ENCODE measurements around the gene FSIP1. TPM values are rescaled to one million over a fixed set of nuclear protein-coding genes. Genes with fewer than 3 reads are reported as not detected.

Gene FSIP1
- total RNA-seq, 1 donor from 2014 or later: 2.5 TPM

DNA sequence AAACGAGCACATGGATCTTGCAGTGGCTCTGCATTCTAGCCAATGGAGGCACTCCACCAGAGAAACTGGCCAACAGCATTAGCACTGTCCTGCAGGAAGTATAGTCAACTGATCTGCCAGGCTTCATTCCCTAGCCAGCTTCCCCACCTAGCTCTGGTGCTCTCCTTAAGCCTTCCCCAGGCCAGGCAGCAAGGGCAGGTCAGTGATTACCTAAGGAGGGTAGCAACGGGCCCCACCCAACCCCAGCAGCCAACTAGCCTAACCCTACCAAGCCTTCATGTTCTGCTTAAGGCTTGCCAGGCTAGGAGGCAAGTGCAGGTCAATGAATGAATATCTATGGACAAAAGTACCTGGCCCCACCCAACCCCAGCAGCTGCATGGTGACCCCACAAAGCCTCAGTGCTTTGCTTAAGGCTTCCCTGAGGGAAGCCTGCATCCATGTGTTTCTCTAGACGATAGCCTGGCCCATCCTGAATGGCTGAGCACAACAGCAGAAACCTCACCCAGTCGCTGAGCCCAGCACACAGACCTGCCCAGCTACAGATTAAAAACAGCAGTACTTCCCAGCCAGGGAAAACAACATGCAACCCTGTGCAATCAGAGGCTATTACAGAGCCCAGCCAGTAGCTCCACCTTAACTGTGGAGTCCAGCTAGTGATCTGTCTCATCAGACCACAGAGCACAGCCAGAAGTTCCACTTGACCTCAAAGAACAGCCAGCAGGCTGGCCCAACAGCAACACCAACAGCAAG is 173.3 kb downstream of the FSIP1 start:
- H3K27me3 Mint-ChIP-seq (ENCODE audit: insufficient read depth, low read depth): no peaks in the 10 kb centered on the region

GRCh38 chr15:39608185-39609139 is 174.2 kb downstream of the FSIP1 start:
- H3K27ac ChIP-seq: no peak overlapping the region
- H3K27me3 ChIP-seq: no peaks in the 10 kb centered on the region
- no peaks in the 10 kb centered on the region for H3K79me2 ChIP-seq (ENCODE audit: low read depth)
- Mint-ChIP-seq H3K36me3 (no peaks in the 10 kb centered on the region), H3K4me1 (no peaks in the 10 kb centered on the region), H3K9me3 (peaks cover 19% of the 10 kb centered on the region), H3K27me3 (ENCODE audit: insufficient read depth, low read depth) (no peaks in the 10 kb centered on the region), H3K27ac (peak overlapping the region; percentile 30), H3K4me3 (no peak overlapping the region)
- no peaks in the 10 kb centered on the region for H3F3A ChIP-seq (ENCODE audit: low read depth)
- H3K36me3 ChIP-seq: no peaks in the 10 kb centered on the region
- peaks cover 6% of the 10 kb centered on the region for H3K9me3 ChIP-seq (ENCODE audit: low read depth)
- H2AFZ ChIP-seq (replicated peaks): no peak overlapping the region
- no peak overlapping the region for H3K4me2 ChIP-seq
- TF ChIP-seq CTCF (IDR thresholded peaks at IDR 0.05) (no peak), EZH2 (IDR thresholded peaks at IDR 0.05) (no peak), EZH2phosphoT487 (IDR thresholded peaks at IDR 0.05) (no peak)
- no peaks in the 10 kb centered on the region for H3K4me1 ChIP-seq
- H4K20me1 ChIP-seq (ENCODE audit: low read depth): no peaks in the 10 kb centered on the region
- H3K9ac ChIP-seq: no peak overlapping the region
- no peak overlapping the region for H3K4me3 ChIP-seq
- DNase-seq (ENCODE audit: low spot score): no peak

More for the DNA sequence above, 173.3 kb downstream of the FSIP1 start:
- Histone ChIP-seq H3K9ac (no peak overlapping the region), H2AFZ (replicated peaks) (no peak overlapping the region), H3K4me3 (no peak overlapping the region), H3K4me2 (no peak overlapping the region), H3K27ac (no peak overlapping the region), H3K27me3 (no peaks in the 10 kb centered on the region), H3K79me2 (ENCODE audit: low read depth) (no peaks in the 10 kb centered on the region), H4K20me1 (ENCODE audit: low read depth) (no peaks in the 10 kb centered on the region), H3K9me3 (ENCODE audit: low read depth) (peaks cover 6% of the 10 kb centered on the region), H3K4me1 (no peaks in the 10 kb centered on the region), H3K36me3 (no peaks in the 10 kb centered on the region), H3F3A (ENCODE audit: low read depth) (no peaks in the 10 kb centered on the region)
- H3K9me3 Mint-ChIP-seq: peaks cover 25% of the 10 kb centered on the region
- H3K27ac Mint-ChIP-seq: peak overlapping the region; percentile 30
- TF ChIP-seq EZH2 (IDR thresholded peaks at IDR 0.05) (no peak), EZH2phosphoT487 (IDR thresholded peaks at IDR 0.05) (no peak), CTCF (IDR thresholded peaks at IDR 0.05) (no peak)
- no peaks in the 10 kb centered on the region for H3K4me1 Mint-ChIP-seq
- no peak overlapping the region for H3K4me3 Mint-ChIP-seq
- no peak for DNase-seq (ENCODE audit: low spot score)
- peaks cover 4% of the 10 kb centered on the region for H3K36me3 Mint-ChIP-seq

DNA sequence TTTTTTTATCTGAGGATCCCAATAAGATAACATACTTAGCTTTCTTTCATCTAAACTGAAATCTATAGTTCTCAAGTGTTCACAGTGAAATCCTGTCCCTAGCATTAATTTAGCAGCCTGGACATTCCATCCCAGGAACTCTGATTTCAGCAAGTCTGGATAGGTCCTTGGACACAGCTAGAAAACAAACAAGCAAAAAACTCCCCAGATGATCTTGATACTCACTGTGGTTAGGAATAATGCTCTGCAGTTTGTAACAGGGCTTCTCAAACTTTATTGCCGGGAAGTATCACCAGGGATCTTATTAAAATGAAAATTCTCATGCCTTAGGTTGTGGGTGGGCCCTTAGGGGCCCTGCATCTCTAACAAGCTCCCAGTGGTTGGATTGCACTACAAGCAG is 177.5 kb downstream of the FSIP1 start:
- peaks cover 5% of the 10 kb centered on the region for H3K9me3 Mint-ChIP-seq
- H3K36me3 Mint-ChIP-seq: no peaks in the 10 kb centered on the region
- no peak overlapping the region for H3K4me3 ChIP-seq
- no peaks in the 10 kb centered on the region for H3K36me3 ChIP-seq
- no peaks in the 10 kb centered on the region for H3K9me3 ChIP-seq (ENCODE audit: low read depth)
- H3K4me1 Mint-ChIP-seq: no peaks in the 10 kb centered on the region
- H4K20me1 ChIP-seq (ENCODE audit: low read depth): no peaks in the 10 kb centered on the region
- no peaks in the 10 kb centered on the region for H3F3A ChIP-seq (ENCODE audit: low read depth)
- H3K27me3 ChIP-seq: no peaks in the 10 kb centered on the region
- peaks cover 2% of the 10 kb centered on the region for H3K27me3 Mint-ChIP-seq (ENCODE audit: insufficient read depth, low read depth)
- no peak overlapping the region for H2AFZ ChIP-seq (replicated peaks)
- no peak for TF ChIP-seq EZH2phosphoT487 (IDR thresholded peaks at IDR 0.05)
- no peak for TF ChIP-seq CTCF (IDR thresholded peaks at IDR 0.05)
- TF ChIP-seq EZH2 (IDR thresholded peaks at IDR 0.05): no peak
- H3K4me3 Mint-ChIP-seq: no peak overlapping the region
- H3K79me2 ChIP-seq (ENCODE audit: low read depth): no peaks in the 10 kb centered on the region
- no peak overlapping the region for H3K27ac ChIP-seq
- no peak overlapping the region for H3K9ac ChIP-seq
- H3K4me1 ChIP-seq: no peaks in the 10 kb centered on the region
- H3K4me2 ChIP-seq: no peak overlapping the region
- DNase-seq (ENCODE audit: low spot score): no peak
- peak overlapping the region; percentile 28 for H3K27ac Mint-ChIP-seq

Measured in neural progenitor cell (in vitro differentiated cells).